NCI-H1105 treated with DMSO at 0.1 percent for 48 hours (cell line): ENCODE results near the gene ASB18.

Experiments
- DNase-seq: peaks from one replicate; lab custom pipeline; 2025; lab: John Stamatoyannopoulos, UW

Gene ASB18

DNA sequence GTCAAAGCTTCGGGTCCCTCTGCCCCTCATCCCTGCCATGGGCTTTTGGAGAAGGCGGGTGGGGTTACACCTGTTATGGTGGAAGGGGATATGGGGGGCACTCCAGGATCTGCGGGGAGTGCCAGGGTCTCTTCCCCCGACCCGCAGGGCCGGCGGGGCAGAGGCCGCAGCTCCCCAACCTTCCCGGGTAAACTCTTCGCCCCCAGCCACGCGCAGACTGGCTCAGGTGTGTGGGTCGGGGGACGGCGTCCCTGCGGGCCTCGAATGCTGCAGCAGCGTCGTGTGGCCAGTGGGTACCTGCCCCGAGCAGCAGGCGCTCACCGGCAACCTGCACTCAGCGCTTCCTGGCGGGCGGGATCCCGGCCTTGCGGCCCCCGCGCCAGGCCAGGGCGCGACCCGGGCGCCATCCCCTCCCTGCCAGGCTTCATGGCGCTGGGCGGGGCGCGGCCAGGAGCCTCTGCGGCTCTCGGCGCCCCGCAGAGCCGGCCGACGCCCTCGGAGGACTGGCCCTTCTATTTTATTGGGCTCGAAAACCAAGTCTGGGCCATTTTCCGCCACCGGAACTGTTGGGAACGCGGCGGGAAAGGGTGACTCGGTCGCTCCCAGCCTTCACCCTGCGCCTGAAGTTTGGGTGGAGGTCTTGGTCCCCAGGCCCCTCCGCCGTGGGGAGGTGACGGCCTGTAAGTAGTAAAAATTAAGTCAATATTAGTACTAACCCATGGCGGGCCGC is 100.6 kb downstream of the ASB18 start:
- DNase-seq: no peak

DNA sequence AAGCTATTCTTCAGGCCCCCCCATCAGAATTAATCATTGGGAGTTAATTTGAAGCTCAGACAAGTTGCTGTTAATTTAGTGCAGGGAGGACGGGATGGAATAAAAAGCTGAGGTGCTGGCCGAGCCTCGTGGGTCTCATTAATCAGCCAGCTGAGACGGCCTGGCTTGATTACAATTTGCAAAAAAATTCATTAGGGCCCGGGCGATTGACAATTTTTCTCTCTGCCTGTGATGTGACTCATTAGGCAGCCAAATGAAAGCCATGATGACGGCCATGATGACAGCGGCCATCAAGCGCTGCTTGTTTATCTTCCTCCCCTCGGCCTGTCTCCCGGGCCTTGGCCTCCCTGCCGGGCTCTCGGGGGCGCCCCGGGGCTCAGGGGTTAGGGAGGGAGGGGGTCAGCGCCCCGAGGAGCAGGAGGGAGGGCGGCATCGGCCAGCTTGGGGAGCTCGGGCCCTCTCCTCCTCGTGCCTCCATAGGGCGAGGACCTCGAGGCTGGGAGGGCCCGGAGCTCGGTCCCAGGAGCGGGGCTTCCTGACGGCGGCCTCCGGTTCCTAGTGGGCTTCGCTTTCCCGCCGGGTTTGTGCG is 101.2 kb downstream of the ASB18 start:
- DNase-seq: no peak

DNA sequence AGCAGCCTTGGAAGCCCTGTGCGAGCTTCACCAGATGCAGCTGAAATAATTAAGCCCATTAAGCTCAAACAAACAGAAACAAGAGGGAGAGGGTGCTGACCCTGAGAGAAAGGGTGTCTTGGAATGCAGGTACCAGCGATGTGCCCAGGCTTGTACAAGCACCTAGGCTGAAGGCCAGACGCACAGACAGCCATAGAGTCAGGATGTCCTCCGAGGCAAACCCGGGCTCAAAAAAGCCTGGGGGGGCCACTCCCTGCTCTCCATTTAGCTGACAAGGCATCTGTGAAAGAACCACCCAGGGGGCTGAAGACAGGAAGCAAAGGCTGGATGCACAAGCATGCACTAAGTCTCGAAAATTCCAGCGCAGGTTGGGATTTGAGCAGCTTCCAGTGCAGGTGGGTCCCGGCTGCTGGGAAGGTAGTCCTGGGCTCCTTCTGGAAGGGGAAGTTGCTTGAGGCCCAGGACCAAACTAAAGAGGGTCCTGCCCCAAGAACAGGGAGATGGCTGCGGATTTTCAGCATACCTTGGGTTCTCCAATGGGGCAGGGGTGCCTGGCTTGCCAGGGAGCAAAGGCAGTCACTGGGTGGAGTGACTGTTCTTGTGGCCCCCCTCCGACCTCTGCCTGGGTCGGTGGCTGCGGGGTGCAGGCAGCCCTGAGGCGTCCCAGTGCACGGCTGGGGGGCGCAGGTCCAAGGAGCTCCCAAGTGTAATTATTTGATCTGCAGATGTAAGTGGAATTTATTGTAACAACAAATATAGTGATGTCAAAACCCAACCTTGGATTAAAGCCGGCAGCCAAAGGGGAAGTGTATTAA is 102.0 kb downstream of the ASB18 start:
- no peak for DNase-seq

GRCh38 chr2:236161531-236161930 is 102.7 kb downstream of the ASB18 start:
- DNase-seq: no peak

DNA sequence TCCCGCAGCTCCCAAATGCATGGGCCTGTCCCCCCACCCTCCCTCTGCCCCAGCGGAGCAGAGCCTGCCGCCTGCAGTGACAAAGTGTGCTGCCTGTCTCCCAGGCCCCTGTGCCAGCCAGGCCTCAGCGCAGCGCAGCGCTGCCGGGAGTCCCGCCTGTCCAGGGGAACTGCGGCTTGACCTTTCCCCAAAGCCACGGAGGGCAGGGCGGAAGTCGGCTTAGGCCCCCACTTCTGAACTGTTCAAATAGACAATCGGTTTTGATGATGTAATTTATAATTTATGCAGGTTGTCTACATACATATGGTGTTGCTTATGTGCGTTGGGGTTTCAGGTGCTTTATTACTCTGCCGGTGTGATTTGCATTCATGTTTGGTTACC is 103.1 kb downstream of the ASB18 start:
- no peak for DNase-seq

GRCh38 chr2:236160366-236161081 is 103.7 kb downstream of the ASB18 start:
- DNase-seq: no peak

GRCh38 chr2:236159778-236160170 is 104.4 kb downstream of the ASB18 start:
- DNase-seq: no peak

GRCh38 chr2:236158969-236159777 is 105.0 kb downstream of the ASB18 start:
- DNase-seq: no peak

- no peak for DNase-seq
Measured at GRCh38 chr2:236157815-236158498, 106.2 kb downstream of the ASB18 start.

GRCh38 chr2:236157366-236157765 is 106.8 kb downstream of the ASB18 start:
- no peak for DNase-seq

DNA sequence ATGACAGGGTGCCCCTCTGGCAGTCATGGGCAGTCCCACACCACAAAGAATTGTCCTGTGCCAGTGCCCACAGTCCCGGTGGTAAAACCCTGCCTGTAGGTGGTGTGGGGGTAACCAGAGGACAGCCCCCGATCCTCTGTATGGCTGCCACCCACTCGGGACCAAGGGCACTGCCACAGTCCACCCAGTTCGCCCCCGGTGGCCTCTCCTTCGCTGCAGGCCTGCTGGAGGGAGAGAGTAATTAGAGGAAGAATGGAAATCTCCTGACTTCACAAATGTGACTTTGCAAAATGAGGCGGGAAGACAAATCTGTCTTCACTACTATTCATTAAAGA is 107.4 kb downstream of the ASB18 start:
- DNase-seq: no peak

GRCh38 chr2:236156095-236156859 is 107.9 kb downstream of the ASB18 start:
- no peak for DNase-seq

DNA sequence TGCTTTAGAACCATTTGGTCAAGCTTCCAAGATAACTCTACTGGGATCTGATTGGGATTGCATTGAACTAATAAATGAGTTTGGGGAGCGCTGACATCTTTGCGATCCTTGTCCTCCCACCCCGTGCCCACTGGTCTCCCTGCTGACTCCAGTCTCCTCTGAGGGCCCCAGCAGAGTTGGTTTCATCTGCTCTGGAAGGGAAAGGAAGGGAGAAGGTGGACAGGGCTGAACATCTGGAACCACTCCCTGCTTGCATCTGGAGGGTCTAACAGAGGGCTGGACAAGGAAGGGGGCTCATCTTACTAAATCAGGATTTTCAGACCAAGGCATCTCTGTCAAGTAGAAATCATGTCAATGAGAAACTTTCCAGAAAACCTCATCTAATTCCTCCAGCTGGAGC is 108.8 kb downstream of the ASB18 start:
- DNase-seq: no peak

GRCh38 chr2:236146436-236146835 is 117.8 kb downstream of the ASB18 start:
- no peak for DNase-seq

DNA sequence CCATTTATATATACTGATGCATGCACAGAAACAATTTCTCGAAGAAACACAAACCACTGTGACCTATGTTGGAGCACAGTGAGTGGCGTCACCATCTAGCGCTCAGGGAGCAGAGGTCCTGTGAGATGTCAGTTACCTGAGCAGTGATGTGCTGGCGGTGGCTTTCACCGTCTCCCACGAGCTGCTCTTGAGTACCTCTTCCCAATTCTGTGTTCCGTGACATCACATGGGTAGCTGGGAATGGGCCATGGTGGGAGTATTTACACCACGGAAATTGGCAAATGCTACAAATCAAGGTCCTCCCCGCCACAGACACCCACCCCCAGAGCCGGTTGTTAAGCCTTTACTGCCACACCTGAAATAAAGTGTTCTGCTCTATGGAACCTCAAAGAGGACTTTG is 120.4 kb downstream of the ASB18 start:
- no peak for DNase-seq
